ENCODE results near the gene ETV7. TPM values are rescaled to one million over a fixed set of nuclear protein-coding genes. Genes with fewer than 3 reads are reported as not detected.

Gene ETV7
- total and polyA plus RNA-seq, 2 experiments from 2014 or later, result 0.47 to 1.2 TPM

DNA sequence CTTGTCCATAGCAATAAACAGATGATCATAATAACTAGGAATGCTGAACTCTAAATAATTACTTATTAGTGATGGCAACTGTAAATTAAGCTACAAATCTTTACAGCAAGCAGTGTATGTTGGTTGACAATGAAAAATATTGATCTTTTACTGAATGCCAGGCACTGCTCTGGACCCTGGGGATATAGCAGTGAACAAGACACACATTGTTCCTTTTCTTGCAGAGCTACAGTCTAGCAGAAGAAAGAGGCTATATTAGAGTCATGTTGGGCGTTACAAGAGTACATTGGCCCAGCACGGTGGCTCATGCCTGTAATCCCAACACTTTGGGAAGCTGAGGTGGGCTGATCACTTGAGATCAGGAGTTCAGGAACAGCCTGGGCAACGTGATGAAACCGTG is 43.7 kb upstream of the ETV7 start (continued):
- TF ChIP-seq, protein P1, sequence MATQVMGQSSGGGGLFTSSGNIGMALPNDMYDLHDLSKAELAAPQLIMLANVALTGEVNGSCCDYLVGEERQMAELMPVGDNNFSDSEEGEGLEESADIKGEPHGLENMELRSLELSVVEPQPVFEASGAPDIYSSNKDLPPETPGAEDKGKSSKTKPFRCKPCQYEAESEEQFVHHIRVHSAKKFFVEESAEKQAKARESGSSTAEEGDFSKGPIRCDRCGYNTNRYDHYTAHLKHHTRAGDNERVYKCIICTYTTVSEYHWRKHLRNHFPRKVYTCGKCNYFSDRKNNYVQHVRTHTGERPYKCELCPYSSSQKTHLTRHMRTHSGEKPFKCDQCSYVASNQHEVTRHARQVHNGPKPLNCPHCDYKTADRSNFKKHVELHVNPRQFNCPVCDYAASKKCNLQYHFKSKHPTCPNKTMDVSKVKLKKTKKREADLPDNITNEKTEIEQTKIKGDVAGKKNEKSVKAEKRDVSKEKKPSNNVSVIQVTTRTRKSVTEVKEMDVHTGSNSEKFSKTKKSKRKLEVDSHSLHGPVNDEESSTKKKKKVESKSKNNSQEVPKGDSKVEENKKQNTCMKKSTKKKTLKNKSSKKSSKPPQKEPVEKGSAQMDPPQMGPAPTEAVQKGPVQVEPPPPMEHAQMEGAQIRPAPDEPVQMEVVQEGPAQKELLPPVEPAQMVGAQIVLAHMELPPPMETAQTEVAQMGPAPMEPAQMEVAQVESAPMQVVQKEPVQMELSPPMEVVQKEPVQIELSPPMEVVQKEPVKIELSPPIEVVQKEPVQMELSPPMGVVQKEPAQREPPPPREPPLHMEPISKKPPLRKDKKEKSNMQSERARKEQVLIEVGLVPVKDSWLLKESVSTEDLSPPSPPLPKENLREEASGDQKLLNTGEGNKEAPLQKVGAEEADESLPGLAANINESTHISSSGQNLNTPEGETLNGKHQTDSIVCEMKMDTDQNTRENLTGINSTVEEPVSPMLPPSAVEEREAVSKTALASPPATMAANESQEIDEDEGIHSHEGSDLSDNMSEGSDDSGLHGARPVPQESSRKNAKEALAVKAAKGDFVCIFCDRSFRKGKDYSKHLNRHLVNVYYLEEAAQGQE (IDR thresholded peaks at IDR 0.05; ENCODE audit: unreplicated experiment), result no peak
- TF ChIP-seq ZNF331 (CRISPR knock-in tag; IDR thresholded peaks at IDR 0.05; ENCODE audit: low read depth) (no peak), STAT1 (IDR thresholded peaks at IDR 0.05; ENCODE audit: unreplicated experiment) (no peak), ZNF114 (CRISPR knock-in tag; IDR thresholded peaks at IDR 0.05) (no peak), POLR2AphosphoS5 (IDR thresholded peaks at IDR 0.05; ENCODE audit: low read depth) (no peak), CREB1 (CRISPR knock-in tag; IDR thresholded peaks at IDR 0.05; ENCODE audit: low read depth) (no peak), EZH2 (IDR thresholded peaks at IDR 0.05; ENCODE audit: low read depth, unreplicated experiment) (no peak), EZH2phosphoT487 (IDR thresholded peaks at IDR 0.05; ENCODE audit: unreplicated experiment) (no peak)
- TF ChIP-seq, protein P2, sequence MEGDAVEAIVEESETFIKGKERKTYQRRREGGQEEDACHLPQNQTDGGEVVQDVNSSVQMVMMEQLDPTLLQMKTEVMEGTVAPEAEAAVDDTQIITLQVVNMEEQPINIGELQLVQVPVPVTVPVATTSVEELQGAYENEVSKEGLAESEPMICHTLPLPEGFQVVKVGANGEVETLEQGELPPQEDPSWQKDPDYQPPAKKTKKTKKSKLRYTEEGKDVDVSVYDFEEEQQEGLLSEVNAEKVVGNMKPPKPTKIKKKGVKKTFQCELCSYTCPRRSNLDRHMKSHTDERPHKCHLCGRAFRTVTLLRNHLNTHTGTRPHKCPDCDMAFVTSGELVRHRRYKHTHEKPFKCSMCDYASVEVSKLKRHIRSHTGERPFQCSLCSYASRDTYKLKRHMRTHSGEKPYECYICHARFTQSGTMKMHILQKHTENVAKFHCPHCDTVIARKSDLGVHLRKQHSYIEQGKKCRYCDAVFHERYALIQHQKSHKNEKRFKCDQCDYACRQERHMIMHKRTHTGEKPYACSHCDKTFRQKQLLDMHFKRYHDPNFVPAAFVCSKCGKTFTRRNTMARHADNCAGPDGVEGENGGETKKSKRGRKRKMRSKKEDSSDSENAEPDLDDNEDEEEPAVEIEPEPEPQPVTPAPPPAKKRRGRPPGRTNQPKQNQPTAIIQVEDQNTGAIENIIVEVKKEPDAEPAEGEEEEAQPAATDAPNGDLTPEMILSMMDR (conservative IDR thresholded peaks at IDR 0.05; ENCODE audit: low read depth in 2 of 2), result no peak
- TF ChIP-seq, protein P3, sequence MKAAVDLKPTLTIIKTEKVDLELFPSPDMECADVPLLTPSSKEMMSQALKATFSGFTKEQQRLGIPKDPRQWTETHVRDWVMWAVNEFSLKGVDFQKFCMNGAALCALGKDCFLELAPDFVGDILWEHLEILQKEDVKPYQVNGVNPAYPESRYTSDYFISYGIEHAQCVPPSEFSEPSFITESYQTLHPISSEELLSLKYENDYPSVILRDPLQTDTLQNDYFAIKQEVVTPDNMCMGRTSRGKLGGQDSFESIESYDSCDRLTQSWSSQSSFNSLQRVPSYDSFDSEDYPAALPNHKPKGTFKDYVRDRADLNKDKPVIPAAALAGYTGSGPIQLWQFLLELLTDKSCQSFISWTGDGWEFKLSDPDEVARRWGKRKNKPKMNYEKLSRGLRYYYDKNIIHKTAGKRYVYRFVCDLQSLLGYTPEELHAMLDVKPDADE (IDR thresholded peaks at IDR 0.05), result no peak

DNA sequence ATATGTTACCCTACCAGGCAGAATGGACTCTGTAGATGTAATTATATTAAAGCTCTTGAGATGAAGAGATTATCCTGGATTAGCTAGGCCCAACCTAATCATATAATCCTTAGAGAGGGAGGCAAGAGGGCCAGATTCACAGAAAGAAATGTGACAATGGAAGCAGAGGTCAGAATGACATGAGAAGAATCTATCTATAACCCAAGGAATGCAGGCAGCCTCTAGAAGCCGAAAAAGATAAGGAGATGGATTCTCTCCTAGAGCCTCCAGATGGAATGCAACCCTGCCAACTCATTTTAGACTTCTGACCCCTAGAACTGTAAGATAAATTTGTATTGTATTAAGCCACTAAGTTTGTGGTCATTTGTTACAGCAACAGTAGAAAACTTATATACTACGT is 42.9 kb upstream of the ETV7 start:
- H3F3A ChIP-seq (replicated peaks; ENCODE audit: low read depth), result no peaks in the 10 kb centered on the region
- ATAC-seq (no peak), DNase-seq (ENCODE audit: low spot score) (no peak)
- Mint-ChIP-seq H3K27me3 (ENCODE audit: insufficient read depth, low read depth, poor library complexity) (no peaks in the 10 kb centered on the region), H3K36me3 (ENCODE audit: low read depth) (no peaks in the 10 kb centered on the region), H3K9me3 (no peaks in the 10 kb centered on the region), H3K4me1 (peaks cover 4% of the 10 kb centered on the region; the same call in 1 of the 3 replicates), H3K4me3 (no peak overlapping the region), H3K27ac (no peak overlapping the region)
- H4K20me1 ChIP-seq (replicated peaks; ENCODE audit: insufficient read depth), result no peaks in the 10 kb centered on the region
- H3K4me1 ChIP-seq (ENCODE audit: insufficient read depth), result no peaks in the 10 kb centered on the region
- no peaks in the 10 kb centered on the region for H3K9me2 ChIP-seq (ENCODE audit: insufficient read depth)
- no peaks in the 10 kb centered on the region for H3K27me3 ChIP-seq (ENCODE audit: insufficient read depth)
- no peak overlapping the region for H3K4me2 ChIP-seq
- H2AFZ ChIP-seq, result no peak overlapping the region
- no peaks in the 10 kb centered on the region for H3K79me2 ChIP-seq (replicated peaks; ENCODE audit: insufficient read depth)
- H3K36me3 ChIP-seq (ENCODE audit: insufficient read depth), result no peaks in the 10 kb centered on the region
- H3K27ac ChIP-seq (ENCODE audit: low read depth), result no peak overlapping the region
- H3K4me3 ChIP-seq, result no peak overlapping the region
- TF ChIP-seq, protein P2 (conservative IDR thresholded peaks at IDR 0.05; ENCODE audit: low read depth in 2 of 2), result no peak
- TF ChIP-seq, protein P4, sequence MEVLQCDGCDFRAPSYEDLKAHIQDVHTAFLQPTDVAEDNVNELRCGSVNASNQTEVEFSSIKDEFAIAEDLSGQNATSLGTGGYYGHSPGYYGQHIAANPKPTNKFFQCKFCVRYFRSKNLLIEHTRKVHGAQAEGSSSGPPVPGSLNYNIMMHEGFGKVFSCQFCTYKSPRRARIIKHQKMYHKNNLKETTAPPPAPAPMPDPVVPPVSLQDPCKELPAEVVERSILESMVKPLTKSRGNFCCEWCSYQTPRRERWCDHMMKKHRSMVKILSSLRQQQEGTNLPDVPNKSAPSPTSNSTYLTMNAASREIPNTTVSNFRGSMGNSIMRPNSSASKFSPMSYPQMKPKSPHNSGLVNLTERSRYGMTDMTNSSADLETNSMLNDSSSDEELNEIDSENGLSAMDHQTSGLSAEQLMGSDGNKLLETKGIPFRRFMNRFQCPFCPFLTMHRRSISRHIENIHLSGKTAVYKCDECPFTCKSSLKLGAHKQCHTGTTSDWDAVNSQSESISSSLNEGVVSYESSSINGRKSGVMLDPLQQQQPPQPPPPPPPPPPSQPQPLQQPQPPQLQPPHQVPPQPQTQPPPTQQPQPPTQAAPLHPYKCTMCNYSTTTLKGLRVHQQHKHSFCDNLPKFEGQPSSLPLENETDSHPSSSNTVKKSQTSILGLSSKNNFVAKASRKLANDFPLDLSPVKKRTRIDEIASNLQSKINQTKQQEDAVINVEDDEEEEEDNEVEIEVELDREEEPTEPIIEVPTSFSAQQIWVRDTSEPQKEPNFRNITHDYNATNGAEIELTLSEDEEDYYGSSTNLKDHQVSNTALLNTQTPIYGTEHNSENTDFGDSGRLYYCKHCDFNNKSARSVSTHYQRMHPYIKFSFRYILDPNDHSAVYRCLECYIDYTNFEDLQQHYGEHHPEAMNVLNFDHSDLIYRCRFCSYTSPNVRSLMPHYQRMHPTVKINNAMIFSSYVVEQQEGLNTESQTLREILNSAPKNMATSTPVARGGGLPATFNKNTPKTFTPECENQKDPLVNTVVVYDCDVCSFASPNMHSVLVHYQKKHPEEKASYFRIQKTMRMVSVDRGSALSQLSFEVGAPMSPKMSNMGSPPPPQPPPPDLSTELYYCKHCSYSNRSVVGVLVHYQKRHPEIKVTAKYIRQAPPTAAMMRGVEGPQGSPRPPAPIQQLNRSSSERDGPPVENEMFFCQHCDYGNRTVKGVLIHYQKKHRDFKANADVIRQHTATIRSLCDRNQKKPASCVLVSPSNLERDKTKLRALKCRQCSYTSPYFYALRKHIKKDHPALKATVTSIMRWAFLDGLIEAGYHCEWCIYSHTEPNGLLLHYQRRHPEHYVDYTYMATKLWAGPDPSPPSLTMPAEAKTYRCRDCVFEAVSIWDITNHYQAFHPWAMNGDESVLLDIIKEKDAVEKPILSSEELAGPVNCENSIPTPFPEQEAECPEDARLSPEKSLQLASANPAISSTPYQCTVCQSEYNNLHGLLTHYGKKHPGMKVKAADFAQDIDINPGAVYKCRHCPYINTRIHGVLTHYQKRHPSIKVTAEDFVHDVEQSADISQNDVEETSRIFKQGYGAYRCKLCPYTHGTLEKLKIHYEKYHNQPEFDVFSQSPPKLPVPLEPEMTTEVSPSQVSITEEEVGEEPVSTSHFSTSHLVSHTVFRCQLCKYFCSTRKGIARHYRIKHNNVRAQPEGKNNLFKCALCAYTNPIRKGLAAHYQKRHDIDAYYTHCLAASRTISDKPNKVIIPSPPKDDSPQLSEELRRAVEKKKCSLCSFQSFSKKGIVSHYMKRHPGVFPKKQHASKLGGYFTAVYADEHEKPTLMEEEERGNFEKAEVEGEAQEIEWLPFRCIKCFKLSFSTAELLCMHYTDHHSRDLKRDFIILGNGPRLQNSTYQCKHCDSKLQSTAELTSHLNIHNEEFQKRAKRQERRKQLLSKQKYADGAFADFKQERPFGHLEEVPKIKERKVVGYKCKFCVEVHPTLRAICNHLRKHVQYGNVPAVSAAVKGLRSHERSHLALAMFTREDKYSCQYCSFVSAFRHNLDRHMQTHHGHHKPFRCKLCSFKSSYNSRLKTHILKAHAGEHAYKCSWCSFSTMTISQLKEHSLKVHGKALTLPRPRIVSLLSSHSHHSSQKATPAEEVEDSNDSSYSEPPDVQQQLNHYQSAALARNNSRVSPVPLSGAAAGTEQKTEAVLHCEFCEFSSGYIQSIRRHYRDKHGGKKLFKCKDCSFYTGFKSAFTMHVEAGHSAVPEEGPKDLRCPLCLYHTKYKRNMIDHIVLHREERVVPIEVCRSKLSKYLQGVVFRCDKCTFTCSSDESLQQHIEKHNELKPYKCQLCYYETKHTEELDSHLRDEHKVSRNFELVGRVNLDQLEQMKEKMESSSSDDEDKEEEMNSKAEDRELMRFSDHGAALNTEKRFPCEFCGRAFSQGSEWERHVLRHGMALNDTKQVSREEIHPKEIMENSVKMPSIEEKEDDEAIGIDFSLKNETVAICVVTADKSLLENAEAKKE (CRISPR knock-in tag; IDR thresholded peaks at IDR 0.05), result no peak
